NT2/D1 (cell line): ENCODE results near the gene NAGK.
A peak's percentile ranks its signal among the peaks of the same experiment; 100 is the strongest.
"Not testable (repeated sequence)": the region's sequence is repeated elsewhere in the genome, so short reads cannot be mapped to it uniquely, and the experiment has no call there.

Experiments used
- DNase-seq: peaks from one replicate; pipeline ENCODE4 v3.0.0-alpha.2; 2011; ENCODE audit warnings: low read depth, low spot score
- H3K27me3 ChIP-seq: 2 replicates; pipeline ENCODE4 v1.6.0; 2011; ENCODE audit warnings: mild to moderate bottlenecking; ENCODE audit not compliant: insufficient read length, insufficient read depth
- H3K36me3 ChIP-seq: 2 replicates; pipeline ENCODE4 v1.6.1; 2011; ENCODE audit warnings: mild to moderate bottlenecking, low read length, mixed read lengths; ENCODE audit not compliant: insufficient read depth, insufficient read length
- H3K4me1 ChIP-seq: 2 replicates; pipeline ENCODE4 v1.5.1; 2011; ENCODE audit not compliant: insufficient read depth, insufficient read length
- H3K4me3 ChIP-seq: 2 replicates; pipeline ENCODE4 v1.5.1; 2011; ENCODE audit warnings: low read depth; ENCODE audit not compliant: insufficient read length
- H3K9ac ChIP-seq: 2 replicates; pipeline ENCODE4 v1.6.0; 2011; ENCODE audit warnings: low read depth; ENCODE audit not compliant: insufficient read length
- H3K9me3 ChIP-seq: 2 replicates; pipeline ENCODE4 v1.5.1; 2011; ENCODE audit warnings: mild to moderate bottlenecking, low read length; ENCODE audit not compliant: insufficient read depth
- SUZ12 ChIP-seq: IDR thresholded peaks from 2 replicates; pipeline ENCODE4 v1.6.1; 2011; ENCODE audit not compliant: insufficient read length, insufficient read depth; ENCODE audit errors: extremely low read depth
- YY1 ChIP-seq: IDR thresholded peaks from 2 replicates; pipeline ENCODE4 v1.6.1; 2011; ENCODE audit not compliant: insufficient read length, insufficient read depth
- ZNF274 ChIP-seq: IDR thresholded peaks from 2 replicates; pipeline ENCODE4 v1.6.1; 2011; ENCODE audit warnings: mild to moderate bottlenecking, low read depth, low read length

The NAGK gene

GRCh38 chr2:71068218-71069035 is at the start of gene NAGK:
TSS of gene NAGK (plus strand) at chr2:71068648. CDS start at chr2:71068684, 36 bp downstream.
- H3K9me3 ChIP-seq = no peaks in the 10 kb centered on the region
- TF ChIP-seq ZNF274 = no peak
- TF ChIP-seq YY1 = no peak
- no peak for TF ChIP-seq SUZ12
- H3K9ac ChIP-seq = peak within 1 kb of the TSS; percentile 97
- peak; percentile 91 for DNase-seq
- H3K4me3 ChIP-seq = peak within 1 kb of the TSS; percentile 88
- H3K36me3 ChIP-seq = peaks cover 34% of the 10 kb centered on the region
- H3K4me1 ChIP-seq = no peaks in the 10 kb centered on the region
- no peaks in the 10 kb centered on the region for H3K27me3 ChIP-seq

- not testable (repeated sequence) for H3K4me1 ChIP-seq, H3K27me3 ChIP-seq, H3K4me3 ChIP-seq, H3K36me3 ChIP-seq, DNase-seq, H3K9ac ChIP-seq, H3K9me3 ChIP-seq
Observed at GRCh38 chr2:71019989-71020388, 48.5 kb upstream of the NAGK start.

- not testable (repeated sequence) for DNase-seq, H3K36me3 ChIP-seq, H3K9me3 ChIP-seq, H3K4me3 ChIP-seq, H3K27me3 ChIP-seq, H3K4me1 ChIP-seq, H3K9ac ChIP-seq
Observed at GRCh38 chr2:71021394-71021793, 47.1 kb upstream of the NAGK start.

GRCh38 chr2:71023553-71024243 is 44.8 kb upstream of the NAGK start:
- H3K9me3 ChIP-seq, H3K9ac ChIP-seq, H3K4me3 ChIP-seq: not testable (repeated sequence)

GRCh38 chr2:71036296-71036695 is 32.2 kb upstream of the NAGK start:
- H3K36me3 ChIP-seq, H3K4me3 ChIP-seq, H3K4me1 ChIP-seq, H3K27me3 ChIP-seq, H3K9me3 ChIP-seq, DNase-seq, H3K9ac ChIP-seq: not testable (repeated sequence)

More at GRCh38 chr2:71023553-71024243, 44.8 kb upstream of the NAGK start:
- not testable (repeated sequence) for DNase-seq, H3K36me3 ChIP-seq, H3K27me3 ChIP-seq, H3K4me1 ChIP-seq

GRCh38 chr2:71042287-71042686 is 26.2 kb upstream of the NAGK start:
- no peaks in the 10 kb centered on the region for H3K27me3 ChIP-seq
- no peaks in the 10 kb centered on the region for H3K9me3 ChIP-seq
- no peaks in the 10 kb centered on the region for H3K36me3 ChIP-seq
- no peaks in the 10 kb centered on the region for H3K4me1 ChIP-seq
- H3K4me3 ChIP-seq = no peak overlapping the region
- DNase-seq = no peak
- H3K9ac ChIP-seq = no peak overlapping the region
- TF ChIP-seq YY1 = no peak
- TF ChIP-seq ZNF274 = no peak
- TF ChIP-seq SUZ12 = no peak

GRCh38 chr2:71043531-71044407 is 24.7 kb upstream of the NAGK start:
- H3K9ac ChIP-seq = no peak overlapping the region
- H3K4me1 ChIP-seq = no peaks in the 10 kb centered on the region
- H3K27me3 ChIP-seq = no peaks in the 10 kb centered on the region
- no peaks in the 10 kb centered on the region for H3K36me3 ChIP-seq
- H3K9me3 ChIP-seq = no peaks in the 10 kb centered on the region
- DNase-seq = no peak
- H3K4me3 ChIP-seq = no peak overlapping the region
- TF ChIP-seq SUZ12 = no peak
- no peak for TF ChIP-seq YY1
- no peak for TF ChIP-seq ZNF274
